Retinal pigment epithelial cell (primary cell): ENCODE data around the gene ANKS3.

Experiments used
- DNase-seq: peaks from one replicate; pipeline ENCODE4 v3.0.0-alpha.2; 2010; ENCODE audit warnings: low read depth
- H3K4me3 ChIP-seq: 2 replicates; pipeline ENCODE4 v1.5.1; 2011; ENCODE audit warnings: mild to moderate bottlenecking, low read length, control low read depth, moderate library complexity
- TF ChIP-seq, protein P1 (sequence below): conservative IDR thresholded peaks from 2 replicates; pipeline ENCODE4 v1.5.1; 2011; ENCODE audit warnings: low read depth, low read length, control low read depth, inconsistent platforms

Gene ANKS3

DNA sequence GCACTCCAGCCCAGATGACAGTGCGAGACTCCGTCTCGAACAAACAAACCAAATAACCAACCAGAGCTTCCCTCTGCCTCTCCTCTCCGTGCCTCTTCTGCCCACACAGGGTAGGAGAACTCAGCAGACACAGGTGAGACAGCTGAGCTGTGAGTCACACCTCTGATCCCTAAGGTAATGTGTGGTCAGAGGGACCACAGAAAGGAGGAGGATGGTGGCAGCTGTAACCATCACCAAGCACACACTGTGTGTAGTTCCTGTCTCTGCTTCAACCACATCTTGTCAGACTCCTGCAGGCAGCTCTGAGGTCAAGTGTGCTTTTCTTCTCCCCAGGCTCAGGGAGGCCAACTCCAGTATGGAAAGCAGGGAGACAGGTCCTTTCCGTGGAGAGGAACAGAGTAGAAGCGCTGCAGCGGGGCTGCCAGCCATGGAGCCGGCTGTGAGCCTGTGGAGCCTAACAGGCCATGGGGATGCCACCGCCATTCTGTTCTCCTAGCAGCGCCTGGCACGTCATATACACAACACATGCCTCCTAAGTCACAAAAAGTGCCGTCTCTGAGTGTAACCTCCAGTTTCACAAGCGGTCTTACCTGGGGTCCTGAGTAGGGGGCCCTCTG lies 33.6 kb downstream of the ANKS3 start:
- TF ChIP-seq, protein P1, sequence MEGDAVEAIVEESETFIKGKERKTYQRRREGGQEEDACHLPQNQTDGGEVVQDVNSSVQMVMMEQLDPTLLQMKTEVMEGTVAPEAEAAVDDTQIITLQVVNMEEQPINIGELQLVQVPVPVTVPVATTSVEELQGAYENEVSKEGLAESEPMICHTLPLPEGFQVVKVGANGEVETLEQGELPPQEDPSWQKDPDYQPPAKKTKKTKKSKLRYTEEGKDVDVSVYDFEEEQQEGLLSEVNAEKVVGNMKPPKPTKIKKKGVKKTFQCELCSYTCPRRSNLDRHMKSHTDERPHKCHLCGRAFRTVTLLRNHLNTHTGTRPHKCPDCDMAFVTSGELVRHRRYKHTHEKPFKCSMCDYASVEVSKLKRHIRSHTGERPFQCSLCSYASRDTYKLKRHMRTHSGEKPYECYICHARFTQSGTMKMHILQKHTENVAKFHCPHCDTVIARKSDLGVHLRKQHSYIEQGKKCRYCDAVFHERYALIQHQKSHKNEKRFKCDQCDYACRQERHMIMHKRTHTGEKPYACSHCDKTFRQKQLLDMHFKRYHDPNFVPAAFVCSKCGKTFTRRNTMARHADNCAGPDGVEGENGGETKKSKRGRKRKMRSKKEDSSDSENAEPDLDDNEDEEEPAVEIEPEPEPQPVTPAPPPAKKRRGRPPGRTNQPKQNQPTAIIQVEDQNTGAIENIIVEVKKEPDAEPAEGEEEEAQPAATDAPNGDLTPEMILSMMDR: no peak
- no peak for DNase-seq
- H3K4me3 ChIP-seq: no peak overlapping the region

DNA sequence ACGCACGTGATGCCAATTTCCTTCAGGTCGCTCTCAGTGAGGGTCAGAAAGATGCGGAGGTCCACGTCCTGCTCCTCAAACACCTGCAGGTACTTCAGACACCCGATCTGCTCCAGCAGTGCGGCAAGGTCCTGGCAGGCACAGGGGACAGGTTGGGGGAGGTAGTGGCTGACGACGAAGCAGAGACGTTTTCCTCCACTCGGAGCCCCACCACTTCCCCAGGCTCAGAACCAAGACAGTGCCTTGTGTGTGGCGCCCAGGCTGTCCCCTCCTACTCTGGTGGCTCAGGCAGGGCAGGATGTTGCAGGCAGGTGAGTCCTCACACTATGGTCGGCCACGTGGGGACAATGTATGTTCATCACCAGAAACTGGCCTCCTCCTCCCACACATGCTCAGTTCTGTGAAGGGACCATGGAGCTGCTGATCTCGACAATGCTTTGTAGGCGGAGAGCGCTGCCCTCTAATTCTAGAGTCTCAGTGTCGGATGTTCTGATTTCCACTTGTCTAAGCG lies 35.0 kb downstream of the ANKS3 start:
- TF ChIP-seq, protein P1: no peak
- no peak for DNase-seq
- H3K4me3 ChIP-seq: no peak overlapping the region

DNA sequence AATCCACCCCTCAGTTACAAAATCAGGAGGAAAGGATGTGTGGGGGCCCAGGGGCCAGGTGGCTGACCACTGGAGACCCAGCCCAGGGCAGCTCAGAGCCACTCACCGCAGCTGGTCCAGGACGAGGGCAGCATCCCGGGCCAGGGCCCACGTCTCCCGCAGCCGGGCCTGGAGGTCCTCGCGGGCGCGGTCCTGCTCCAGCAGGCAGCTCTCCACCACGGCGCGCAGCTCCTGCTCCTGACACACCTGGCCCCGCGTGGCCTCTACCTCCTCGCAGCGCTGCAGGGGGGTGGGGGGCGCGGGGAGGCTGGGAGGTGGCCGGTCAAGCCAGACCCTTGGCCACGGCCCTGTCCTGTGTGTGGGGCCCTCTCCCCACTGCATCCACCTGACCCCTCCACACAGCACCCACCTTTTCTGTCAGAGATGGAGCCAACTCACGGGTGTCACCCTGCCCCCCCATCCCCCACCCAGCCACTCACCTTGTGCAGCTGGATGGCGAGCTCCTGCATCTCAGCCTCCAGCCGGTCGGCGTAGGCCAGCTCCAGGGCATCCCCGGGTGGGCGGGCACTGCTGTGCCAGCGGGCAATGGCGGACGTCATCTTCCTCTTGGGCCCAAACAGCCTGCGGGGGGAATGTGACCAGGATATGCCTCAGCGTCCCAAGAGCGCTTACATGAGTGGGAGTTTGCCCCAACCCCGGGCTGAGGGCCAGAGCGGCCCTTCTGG lies 35.6 kb downstream of the ANKS3 start:
- TF ChIP-seq, protein P1: no peak
- no peak overlapping the region for H3K4me3 ChIP-seq
- no peak for DNase-seq

DNA sequence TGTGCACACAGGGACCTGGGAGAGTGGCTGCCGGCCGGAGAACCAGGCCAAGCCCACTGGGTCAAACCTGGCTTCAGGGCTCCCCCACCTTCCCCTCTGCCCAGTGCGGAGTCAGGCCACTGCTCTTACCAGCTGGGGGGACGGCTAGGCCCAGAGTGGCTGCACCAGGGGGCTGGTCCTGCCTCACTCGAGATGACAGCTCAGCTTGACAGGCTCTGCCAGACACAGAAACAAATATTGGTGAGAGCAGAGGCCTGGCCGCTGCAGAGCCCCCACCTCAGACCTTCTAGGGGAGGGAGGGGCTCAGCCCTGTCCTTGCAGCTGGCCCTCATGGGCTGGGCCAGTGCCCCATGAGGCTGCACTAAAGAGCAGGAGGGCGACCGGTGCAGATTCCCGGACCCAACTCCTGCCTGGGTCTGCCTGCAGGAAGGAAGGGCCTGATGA lies 36.2 kb downstream of the ANKS3 start:
- TF ChIP-seq, protein P1: no peak
- no peak for DNase-seq
- H3K4me3 ChIP-seq: no peak overlapping the region

- no peak for DNase-seq
- TF ChIP-seq, protein P1: no peak
These were observed 36.9 kb downstream of the ANKS3 start for GRCh38 chr16:4696905-4697847.

DNA sequence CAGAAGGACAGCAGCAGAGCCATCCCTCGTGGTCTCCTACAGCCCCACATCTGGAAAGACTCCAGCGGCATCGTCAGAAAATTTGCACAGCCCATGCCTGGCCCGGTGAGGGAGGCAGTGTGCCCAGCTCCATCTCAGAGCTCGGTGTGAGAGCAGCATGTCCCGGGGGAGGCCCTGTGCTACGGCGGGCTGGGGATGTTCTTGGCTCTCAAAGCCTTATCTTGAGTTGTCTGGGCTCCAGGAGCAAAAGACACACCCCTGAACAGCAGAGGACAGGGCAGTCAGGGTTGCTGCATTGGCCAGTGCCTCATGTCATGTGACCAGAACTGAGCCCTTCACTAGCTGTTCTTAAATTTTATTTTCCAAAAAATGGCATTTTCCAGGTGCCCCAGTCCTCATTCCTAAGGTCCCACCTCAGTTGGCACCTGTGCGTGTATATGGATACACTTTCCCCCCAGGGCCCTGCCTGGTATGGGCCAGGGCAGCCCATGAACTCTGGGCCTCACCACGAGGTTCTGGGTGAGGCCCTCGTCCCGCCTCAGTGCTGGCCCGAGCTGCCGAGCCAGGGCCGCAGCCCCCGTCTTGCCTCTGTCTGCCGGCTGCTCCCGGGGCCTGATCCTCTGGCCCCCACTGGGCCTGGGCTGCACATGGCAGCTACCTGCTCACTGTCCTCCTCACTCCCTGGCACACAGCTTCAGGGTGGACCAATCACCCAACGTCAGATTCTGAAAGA lies 37.7 kb downstream of the ANKS3 start:
- no peak for DNase-seq
- H3K4me3 ChIP-seq: no peak overlapping the region
- TF ChIP-seq, protein P1: no peak

More at GRCh38 chr16:4696905-4697847, 36.9 kb downstream of the ANKS3 start:
- H3K4me3 ChIP-seq: no peak overlapping the region
